Smooth muscle cell of the brain vasculature (primary cell): ENCODE data around the gene SELENBP1.
"Not testable (repeated sequence)": the region's sequence is repeated elsewhere in the genome, so short reads cannot be mapped to it uniquely, and the experiment has no call there.

Experiments used
- DNase-seq: peaks from one replicate; pipeline ENCODE4 v3.0.0-alpha.2; 2012; ENCODE audit warnings: low read depth, low spot score

The SELENBP1 gene

GRCh38 chr1:151377150-151377884 lies 4.8 kb upstream of the SELENBP1 start:
- no peak for DNase-seq

GRCh38 chr1:151373196-151373595 lies 691 bp upstream of the SELENBP1 start:
- no peak for DNase-seq

DNA sequence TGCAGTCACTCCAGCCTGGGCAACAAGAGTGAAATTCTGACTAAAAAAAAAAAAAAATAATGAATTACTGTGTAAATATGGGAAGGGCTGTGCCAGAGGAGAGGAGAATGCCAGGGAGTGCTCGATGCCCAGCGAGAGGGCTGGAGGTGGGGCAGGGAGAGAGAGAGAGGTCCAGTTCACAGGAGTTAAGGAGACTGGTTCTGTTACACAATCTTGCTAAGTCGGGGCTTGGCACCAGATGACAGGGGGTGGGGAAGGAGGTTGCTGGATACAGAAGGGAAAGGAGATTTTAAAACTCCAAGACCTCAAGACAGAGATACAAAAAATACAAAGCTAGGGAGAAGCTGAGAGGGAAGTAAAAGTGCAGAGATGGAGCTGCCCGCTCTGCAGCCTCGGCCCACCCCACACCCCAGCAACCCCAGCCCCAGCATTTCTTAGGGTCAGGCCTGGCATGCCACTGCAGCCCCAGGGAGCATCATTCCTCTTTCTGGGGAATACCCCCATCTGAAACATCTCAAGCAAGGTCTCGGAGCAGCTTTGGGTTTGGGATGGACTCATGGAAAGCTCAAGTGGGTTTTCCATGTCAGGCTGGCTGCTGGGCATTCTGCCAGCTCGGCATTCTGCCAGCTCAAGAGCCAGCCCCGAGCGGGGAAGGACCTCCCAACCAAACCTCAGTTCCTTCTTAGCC lies 991 bp downstream of the SELENBP1 start:
- DNase-seq, result no peak

- DNase-seq, result no peak
Observed at GRCh38 chr1:151370211-151370911, 2.1 kb downstream of the SELENBP1 start.

DNA sequence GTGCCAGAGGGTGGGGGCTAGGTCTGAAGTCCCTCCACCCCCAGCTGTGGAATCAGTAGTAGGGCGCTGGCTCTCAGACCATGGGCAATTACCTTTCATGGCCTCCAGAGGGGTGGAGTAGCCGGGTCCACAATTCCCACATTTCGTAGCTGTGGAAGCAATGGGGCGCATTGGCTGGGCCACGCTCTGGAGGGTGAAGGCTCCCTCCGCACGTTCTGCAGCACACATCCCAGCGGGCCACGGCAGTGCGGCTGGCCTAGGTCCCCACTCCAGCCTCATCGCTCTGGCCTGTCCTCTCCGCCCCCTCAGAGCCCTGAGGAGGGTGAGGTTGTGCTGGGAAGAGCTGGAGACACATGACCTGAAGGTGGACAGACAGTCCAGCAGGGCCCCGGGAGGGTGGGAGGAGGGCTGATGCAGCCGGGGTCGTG lies 2.9 kb downstream of the SELENBP1 start:
- no peak for DNase-seq

- no peak for DNase-seq
Observed at GRCh38 chr1:151369302-151369610, 3.2 kb downstream of the SELENBP1 start.

DNA sequence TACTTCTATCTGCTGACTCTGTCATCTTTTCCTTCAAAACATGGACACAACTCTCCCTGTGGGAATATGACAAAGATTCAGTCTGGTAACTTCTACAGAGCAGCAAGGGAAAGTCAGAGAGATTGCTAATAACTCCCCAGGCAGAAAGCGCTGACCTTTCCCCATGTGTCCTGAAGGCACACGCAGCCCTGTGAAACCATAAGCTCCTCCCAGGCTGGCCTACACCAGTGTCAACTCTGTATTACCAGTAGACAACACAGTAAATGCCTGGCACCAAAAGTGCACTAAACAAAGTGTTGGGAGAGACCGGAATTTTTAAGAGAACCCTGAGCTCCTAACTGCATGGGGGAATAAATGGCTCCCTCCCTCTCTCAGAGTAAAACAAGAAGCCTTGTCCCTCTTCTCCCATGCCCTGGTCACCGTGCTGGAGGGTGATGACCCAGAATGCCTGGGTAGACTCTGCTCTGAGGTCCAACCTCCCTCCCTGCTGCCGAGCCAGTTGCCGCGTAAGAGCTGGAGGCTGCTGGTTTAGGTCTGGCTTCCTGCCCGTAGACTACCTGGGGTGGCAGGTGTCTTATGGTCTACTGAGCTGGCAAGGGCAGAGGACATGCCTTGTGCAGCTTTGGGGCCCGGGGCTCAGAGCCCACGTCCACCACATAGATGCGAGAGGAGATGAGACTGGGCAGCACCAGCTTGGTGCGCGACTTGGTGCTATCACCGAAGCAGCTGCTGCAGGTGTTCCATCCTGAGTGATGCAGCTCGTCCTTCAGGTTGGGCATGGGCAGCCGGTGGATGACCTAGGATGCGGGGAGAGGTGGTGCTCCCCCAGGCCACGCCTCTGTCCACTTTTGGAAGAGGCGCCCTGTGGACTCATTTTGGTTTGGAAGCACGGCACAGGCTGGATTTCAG lies 3.9 kb downstream of the SELENBP1 start:
- DNase-seq, result no peak

GRCh38 chr1:151367658-151368392 lies 4.7 kb downstream of the SELENBP1 start:
- no peak for DNase-seq

GRCh38 chr1:151364996-151365395 lies 7.5 kb downstream of the SELENBP1 start:
- no peak for DNase-seq

DNA sequence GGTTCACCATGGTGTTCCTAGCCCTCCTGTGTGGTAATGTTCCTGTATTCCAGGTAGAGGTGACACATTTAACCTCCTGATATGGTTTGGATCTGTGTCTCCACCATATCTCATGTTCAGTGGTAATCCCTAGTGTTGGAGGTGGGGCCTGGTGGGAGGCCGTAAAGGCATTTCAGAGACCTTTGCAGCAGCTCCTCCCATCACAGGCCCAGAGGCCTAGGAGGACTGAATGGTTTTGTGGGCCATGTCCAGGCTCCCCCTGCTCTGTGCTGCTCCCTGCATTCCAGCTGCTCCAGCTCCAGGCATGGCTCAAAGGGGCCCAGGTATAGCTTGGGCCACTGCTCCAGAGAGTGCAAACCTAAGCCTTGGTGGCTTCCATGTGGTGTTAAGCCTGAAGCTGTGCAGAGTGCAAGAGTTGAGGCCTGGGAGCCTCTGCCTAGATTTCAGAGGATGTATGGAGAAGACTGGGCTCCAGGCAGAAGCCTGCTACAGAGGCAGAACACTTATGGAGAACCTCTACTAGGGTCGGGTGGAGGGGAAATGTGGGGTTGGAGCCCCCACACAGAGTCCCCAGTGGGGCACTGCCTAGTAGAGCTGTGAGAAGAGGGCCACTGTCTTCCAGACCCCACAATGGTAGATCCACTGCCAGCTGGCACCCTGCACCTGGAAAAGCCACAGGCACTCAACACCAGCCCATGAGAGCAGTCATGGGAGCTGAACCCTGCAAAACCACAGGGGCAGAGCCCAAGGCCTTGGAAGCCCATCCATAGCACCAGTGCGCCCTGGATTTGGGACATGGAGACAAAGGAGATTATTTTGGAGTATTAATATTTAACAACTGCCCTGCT lies 10.0 kb downstream of the SELENBP1 start:
- no peak for DNase-seq

GRCh38 chr1:151361883-151362282 lies 10.6 kb downstream of the SELENBP1 start:
- DNase-seq, result no peak

DNA sequence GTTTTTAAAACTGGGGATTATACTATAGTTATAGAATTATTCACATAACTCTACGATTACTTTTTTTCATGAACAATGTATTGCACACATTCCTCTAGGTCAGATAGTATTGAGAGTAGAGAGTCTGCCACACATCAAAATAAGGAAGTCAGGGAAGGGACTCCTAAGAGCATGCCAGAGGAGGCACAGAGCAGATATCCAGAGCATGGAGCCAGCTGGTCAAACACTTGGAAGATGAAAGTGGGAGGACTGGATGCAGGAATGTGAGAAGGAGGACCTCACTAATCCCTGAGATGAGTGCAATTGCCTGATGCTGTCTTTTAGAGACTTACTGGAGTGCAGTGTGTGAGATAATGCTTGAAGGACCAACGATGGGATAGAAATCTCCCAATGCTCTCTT lies 15.8 kb downstream of the SELENBP1 start:
- DNase-seq, result no peak

DNA sequence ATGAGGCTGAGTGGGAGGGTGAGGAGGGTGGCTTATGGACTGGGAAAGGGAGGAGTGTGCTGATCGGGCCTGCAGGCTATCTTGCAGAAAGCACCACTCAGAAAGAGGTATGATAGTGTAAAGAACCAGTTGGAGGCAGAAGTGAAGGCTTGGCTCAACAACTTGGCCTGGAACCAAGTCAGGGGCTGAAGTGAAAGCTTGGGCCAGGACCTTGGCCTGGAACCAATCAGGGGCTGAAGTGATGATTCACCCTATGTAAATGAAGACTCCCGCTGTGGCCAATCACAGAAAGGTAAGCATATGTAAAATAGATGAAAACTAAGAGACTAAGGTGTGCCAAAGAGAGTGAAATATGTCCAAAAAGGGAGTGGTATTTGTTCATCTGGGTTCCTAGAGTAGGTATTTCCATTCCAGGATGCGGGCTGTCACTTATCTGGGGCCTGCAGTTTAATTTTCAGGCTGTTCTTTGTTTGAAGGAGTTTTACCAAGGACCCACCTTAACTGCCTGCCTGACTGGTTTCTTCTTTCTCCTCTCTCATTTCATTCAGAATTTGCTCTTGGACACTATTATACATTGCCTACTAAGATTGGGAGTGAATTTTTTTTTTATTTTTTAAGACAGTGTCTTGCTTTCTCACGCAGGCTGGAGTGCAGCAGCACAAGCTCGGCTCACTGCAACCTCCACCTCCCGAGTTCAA lies 20.3 kb downstream of the SELENBP1 start:
- no peak for DNase-seq

DNA sequence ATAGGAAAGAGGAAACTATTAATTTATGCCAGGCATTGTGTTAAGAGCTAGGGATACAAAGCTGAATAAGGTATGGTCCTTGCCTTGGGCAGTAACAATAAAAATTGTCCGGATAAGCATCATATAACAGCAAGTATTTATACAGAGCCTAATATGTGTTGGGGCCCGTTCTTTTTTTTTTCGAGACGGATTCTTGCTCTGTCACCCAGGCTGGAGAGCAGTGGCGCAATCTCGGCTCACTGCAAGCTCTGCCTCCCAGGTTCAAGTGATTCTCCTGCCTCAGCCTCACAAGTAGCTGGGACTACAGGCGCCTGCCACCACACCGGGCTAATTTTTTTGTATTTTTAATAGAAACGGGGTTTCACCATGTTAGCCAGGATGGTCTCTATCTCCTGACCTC lies 22.2 kb downstream of the SELENBP1 start:
- DNase-seq, result not testable (repeated sequence)

DNA sequence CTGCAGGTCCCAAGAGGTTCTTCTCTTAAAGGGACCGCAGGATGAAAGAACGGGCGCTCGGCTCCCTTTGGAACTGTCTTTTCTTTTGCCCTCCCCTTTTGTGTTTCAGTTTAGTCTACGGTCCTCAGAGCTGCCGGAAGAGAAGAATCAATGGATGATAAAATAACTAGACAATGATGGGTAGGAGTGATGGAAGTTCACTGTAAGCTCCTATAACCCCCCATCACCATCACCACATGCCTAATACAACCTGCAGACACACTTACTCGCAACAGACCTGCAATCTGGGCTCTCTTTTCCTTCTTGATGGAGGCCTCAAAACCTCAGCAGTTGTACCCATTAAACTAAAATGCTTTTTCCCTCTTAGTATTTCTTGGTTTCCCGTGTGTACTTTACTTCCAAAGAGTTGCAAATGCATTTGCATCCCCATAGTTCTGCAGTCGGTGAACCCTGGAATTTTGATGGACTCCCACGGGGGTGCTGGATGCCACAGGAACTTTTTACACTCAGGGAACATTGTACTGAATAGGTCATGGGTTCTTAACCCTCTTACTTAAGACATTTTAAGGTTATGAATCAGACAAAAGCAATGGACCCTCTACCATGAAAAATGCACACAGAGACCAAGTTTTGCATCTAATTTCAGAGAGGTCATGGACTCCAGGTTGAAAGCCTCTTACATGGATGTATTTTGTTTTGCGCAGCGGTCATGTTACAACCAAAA lies 24.8 kb downstream of the SELENBP1 start:
- no peak for DNase-seq

DNA sequence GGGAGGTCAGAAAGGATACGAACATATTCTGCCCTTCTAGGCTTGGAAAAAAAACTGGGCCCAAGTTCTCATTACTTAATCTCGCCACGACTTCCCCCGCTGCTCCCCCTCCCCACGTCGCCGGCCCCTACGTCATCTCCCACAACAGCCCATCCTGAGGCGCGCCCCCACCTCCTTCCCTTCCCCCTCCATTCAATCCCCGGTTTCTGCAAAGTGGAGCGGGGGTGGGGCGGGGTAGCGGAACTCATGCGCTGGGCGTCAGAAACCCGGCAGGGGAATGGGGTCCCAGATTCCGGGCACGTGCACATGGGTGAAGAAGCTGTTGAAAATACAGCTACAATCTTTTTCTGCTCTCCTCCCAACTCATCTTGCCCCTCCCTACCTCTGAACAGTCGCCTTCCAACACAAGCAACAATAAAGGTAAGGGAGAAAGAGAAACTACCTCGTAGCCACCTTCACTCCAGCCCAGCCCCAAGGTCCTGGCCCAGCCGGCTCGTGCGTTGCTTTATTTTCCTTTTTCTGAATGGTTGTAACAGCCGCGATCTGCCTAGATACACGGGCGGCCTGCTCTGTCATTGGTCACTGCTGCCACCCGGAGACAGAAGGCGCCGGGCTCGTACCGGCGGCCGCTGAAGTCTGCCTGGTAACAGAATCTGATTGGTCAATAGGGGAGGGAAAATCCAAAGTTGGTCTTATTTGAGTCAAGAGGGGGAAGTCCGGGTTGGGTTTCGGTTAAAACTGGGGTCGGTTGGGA lies 25.6 kb downstream of the SELENBP1 start, which contains the start of gene RFX5:
Gene RFX5 (minus strand): TSS at position 484 of the 754 bp plus-strand sequence. CDS start 932 bp downstream, outside the sequence.
- DNase-seq, result peak; percentile 91

- DNase-seq, result no peak
Observed at GRCh38 chr1:151346082-151346768, 26.3 kb downstream of the SELENBP1 start.
